Activated CD8-positive, alpha-beta memory T cell treated with anti-CD3 and anti-CD28 coated beads, Interleukin-2, amount 50 U/mL, for 4 hours (primary cell): ENCODE data around the gene GPR4.

Experiments
- DNase-seq: peaks from one replicate; pipeline ENCODE4 v3.0.0-alpha.2; 2020

Gene GPR4

GRCh38 chr19:45547211-45547770 lies 54.7 kb downstream of the GPR4 start:
- DNase-seq: no peak

- DNase-seq: no peak
Measured at GRCh38 chr19:45542234-45542668, 59.8 kb downstream of the GPR4 start.
